ENCODE results near the gene MAMDC2. TPM values are rescaled to one million over a fixed set of nuclear protein-coding genes. Genes with fewer than 3 reads are reported as not detected.

Gene MAMDC2
- total RNA-seq, 2 donors from 2014 or later, result 2.3 to 7.0 TPM

- Histone ChIP-seq H3K4me1 (peaks cover 3% of the 10 kb centered on the region), H3K9me3 (no peaks in the 10 kb centered on the region), H3K27me3 (no peaks in the 10 kb centered on the region), H3K4me3 (peak overlapping the region; percentile 69), H3K36me3 (no peaks in the 10 kb centered on the region), H3K9ac (ENCODE audit: low read depth in 2 of 2, low read length in 2 of 2) (peak overlapping the region; percentile 93 to 98), H3K27ac (peak overlapping the region; percentile 97)
- intact Hi-C loops (cut with DNase I), result loop anchor here (5.0 kb wide), 1 partner anchor 160 kb away; no protein-coding TSS in a partner anchor
- no peak for DNase-seq
- no peak for TF ChIP-seq CTCF (IDR thresholded peaks at IDR 0.05)
Observed at GRCh38 chr9:70257502-70257901, 213.9 kb downstream of the MAMDC2 start.

GRCh38 chr9:70257991-70258691 lies 214.5 kb downstream of the MAMDC2 start:
- H3K36me3 ChIP-seq, result no peaks in the 10 kb centered on the region
- no peaks in the 10 kb centered on the region for H3K27me3 ChIP-seq
- intact Hi-C loops (cut with DNase I), result loop anchor here (5.0 kb wide), 1 partner anchor 159 kb away; no protein-coding TSS in a partner anchor
- TF ChIP-seq CTCF (IDR thresholded peaks at IDR 0.05), result no peak
- H3K9me3 ChIP-seq, result no peaks in the 10 kb centered on the region
- peaks cover 7% of the 10 kb centered on the region for H3K4me1 ChIP-seq
- H3K9ac ChIP-seq (ENCODE audit: low read depth in 2 of 2, low read length in 2 of 2), result peak overlapping the region; percentile 93 to 98
- DNase-seq, result peak; percentile 84
- H3K27ac ChIP-seq, result peak overlapping the region; percentile 97
- peak overlapping the region; percentile 69 for H3K4me3 ChIP-seq

GRCh38 chr9:70258692-70259511 lies 215.3 kb downstream of the MAMDC2 start, which contains the start of gene SMC5:
Gene SMC5 (plus strand): TSS chr9:70258978. CDS start chr9:70259079, 101 bp downstream.
- Histone ChIP-seq H3K9ac (ENCODE audit: low read depth in 2 of 2, low read length in 2 of 2) (peak within 1 kb of the TSS; percentile 93 to 98), H3K4me1 (peaks cover 7% of the 10 kb centered on the region), H3K9me3 (no peaks in the 10 kb centered on the region), H3K36me3 (no peaks in the 10 kb centered on the region), H3K27me3 (no peaks in the 10 kb centered on the region), H3K27ac (peak within 1 kb of the TSS; percentile 97), H3K4me3 (peak within 1 kb of the TSS; percentile 69)
- intact Hi-C loops (cut with DNase I), result loop anchor here (5.0 kb wide), 1 partner anchor 158 kb away; no protein-coding TSS in a partner anchor
- DNase-seq, result peak; percentile 89
- TF ChIP-seq CTCF (IDR thresholded peaks at IDR 0.05), result no peak

GRCh38 chr9:70259512-70259802 lies 215.8 kb downstream of the MAMDC2 start:
- intact Hi-C loops (cut with DNase I), result loop anchor here (5.0 kb wide), 1 partner anchor 158 kb away; no protein-coding TSS in a partner anchor
- TF ChIP-seq CTCF (IDR thresholded peaks at IDR 0.05), result no peak
- H3K36me3 ChIP-seq, result no peaks in the 10 kb centered on the region
- peak overlapping the region; percentile 93 to 98 for H3K9ac ChIP-seq (ENCODE audit: low read depth in 2 of 2, low read length in 2 of 2)
- no peak for DNase-seq
- no peaks in the 10 kb centered on the region for H3K27me3 ChIP-seq
- peak overlapping the region; percentile 97 for H3K27ac ChIP-seq
- H3K9me3 ChIP-seq, result no peaks in the 10 kb centered on the region
- peak overlapping the region; percentile 69 for H3K4me3 ChIP-seq
- peaks cover 7% of the 10 kb centered on the region for H3K4me1 ChIP-seq

GRCh38 chr9:70260007-70260443 lies 216.4 kb downstream of the MAMDC2 start:
- H3K9me3 ChIP-seq, result no peaks in the 10 kb centered on the region
- peak; percentile 41 for DNase-seq
- peak overlapping the region in 1 of 2 donors; percentile 98 for H3K9ac ChIP-seq (ENCODE audit: low read depth in 2 of 2, low read length in 2 of 2)
- H3K4me1 ChIP-seq, result peaks cover 7% of the 10 kb centered on the region
- no peak for TF ChIP-seq CTCF (IDR thresholded peaks at IDR 0.05)
- H3K36me3 ChIP-seq, result no peaks in the 10 kb centered on the region
- intact Hi-C loops (cut with DNase I), result no loop called here
- H3K27me3 ChIP-seq, result no peaks in the 10 kb centered on the region
- peak overlapping the region; percentile 97 for H3K27ac ChIP-seq
- H3K4me3 ChIP-seq, result peak overlapping the region; percentile 69

Data from colonic mucosa (tissue), 4 donors.